Calu3 (cell line): ENCODE data around the gene SPINT1. TPM values are rescaled to one million over a fixed set of nuclear protein-coding genes. Genes with fewer than 3 reads are reported as not detected.

Experiments
- BruUV-seq: library from RNA; stranded (reverse); fragments of 400-500 nt; replicated peaks from 2 replicates; lab custom pipeline; 2021; lab: Mats Ljungman, UMichigan
- CTCF ChIA-PET: fragments of 300-600 bp; sonication (Branson Sonifier 250); formaldehyde crosslinking; loops from one replicate; lab custom pipeline; 2022; ENCODE audit warnings: antibody characterized with exemption; lab: Charles Lee
- DNase-seq: peaks from one replicate; pipeline ENCODE4 v3.0.0; 2022
- H3K27ac Mint-ChIP-seq: one replicate; pipeline ENCODE4 v1.8.0; 2022; ENCODE audit warnings: mixed read lengths; ENCODE audit not compliant: unreplicated experiment
- H3K27me3 Mint-ChIP-seq: one replicate; pipeline ENCODE4 v1.8.0; 2022; ENCODE audit warnings: mixed read lengths; ENCODE audit not compliant: unreplicated experiment
- H3K36me3 Mint-ChIP-seq: one replicate; pipeline ENCODE4 v1.8.0; 2022; ENCODE audit warnings: mild to moderate bottlenecking, moderate library complexity, mixed read lengths; ENCODE audit not compliant: insufficient read depth, unreplicated experiment
- H3K4me1 Mint-ChIP-seq: one replicate; pipeline ENCODE4 v1.8.0; 2022; ENCODE audit warnings: mild to moderate bottlenecking, low read depth, mixed read lengths; ENCODE audit not compliant: unreplicated experiment
- H3K4me3 Mint-ChIP-seq: one replicate; pipeline ENCODE4 v1.8.0; 2022; ENCODE audit warnings: mild to moderate bottlenecking, low read depth, moderate library complexity, mixed read lengths; ENCODE audit not compliant: unreplicated experiment
- H3K9me3 Mint-ChIP-seq: one replicate; pipeline ENCODE4 v1.8.0; 2022; ENCODE audit warnings: low read depth, mixed read lengths; ENCODE audit not compliant: unreplicated experiment
- intact Hi-C: fragments of 100-400 bp; cut with micrococcal nuclease; formaldehyde crosslinking; loops from one replicate; pipeline ENCODE4 v1.10.0; 2022; ENCODE audit not compliant: unreplicated experiment
- total RNA-seq: library from RNA; stranded (reverse); gene quantifications from 2 replicates; pipeline ENCODE4 v1.2.3, GENCODE V29; 2022
- TF ChIP-seq, protein P1 (sequence below): fragments of 200-600 bp; IDR thresholded peaks from one replicate; pipeline ENCODE4 v1.8.0; 2022; ENCODE audit warnings: antibody characterized with exemption; ENCODE audit not compliant: unreplicated experiment

SPINT1 gene
- total RNA-seq, 1 experiment from 2014 or later: 93.7 TPM

GRCh38 chr15:40826423-40827075 is 17.3 kb upstream of the SPINT1 start:
- no TSS peak for BruUV-seq
- Mint-ChIP-seq H3K27ac (no peak overlapping the region), H3K36me3 (no peaks in the 10 kb centered on the region), H3K27me3 (no peaks in the 10 kb centered on the region), H3K4me3 (no peak overlapping the region), H3K4me1 (peaks cover 8% of the 10 kb centered on the region), H3K9me3 (no peaks in the 10 kb centered on the region)
- CTCF ChIA-PET: no interaction called here
- no peak for DNase-seq
- intact Hi-C loops: no loop called here
- TF ChIP-seq, protein P1, sequence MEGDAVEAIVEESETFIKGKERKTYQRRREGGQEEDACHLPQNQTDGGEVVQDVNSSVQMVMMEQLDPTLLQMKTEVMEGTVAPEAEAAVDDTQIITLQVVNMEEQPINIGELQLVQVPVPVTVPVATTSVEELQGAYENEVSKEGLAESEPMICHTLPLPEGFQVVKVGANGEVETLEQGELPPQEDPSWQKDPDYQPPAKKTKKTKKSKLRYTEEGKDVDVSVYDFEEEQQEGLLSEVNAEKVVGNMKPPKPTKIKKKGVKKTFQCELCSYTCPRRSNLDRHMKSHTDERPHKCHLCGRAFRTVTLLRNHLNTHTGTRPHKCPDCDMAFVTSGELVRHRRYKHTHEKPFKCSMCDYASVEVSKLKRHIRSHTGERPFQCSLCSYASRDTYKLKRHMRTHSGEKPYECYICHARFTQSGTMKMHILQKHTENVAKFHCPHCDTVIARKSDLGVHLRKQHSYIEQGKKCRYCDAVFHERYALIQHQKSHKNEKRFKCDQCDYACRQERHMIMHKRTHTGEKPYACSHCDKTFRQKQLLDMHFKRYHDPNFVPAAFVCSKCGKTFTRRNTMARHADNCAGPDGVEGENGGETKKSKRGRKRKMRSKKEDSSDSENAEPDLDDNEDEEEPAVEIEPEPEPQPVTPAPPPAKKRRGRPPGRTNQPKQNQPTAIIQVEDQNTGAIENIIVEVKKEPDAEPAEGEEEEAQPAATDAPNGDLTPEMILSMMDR: no peak

- intact Hi-C loops: no loop called here
- no peak within 1 kb of the TSS for H3K27ac Mint-ChIP-seq
- BruUV-seq: no TSS peak
- CTCF ChIA-PET: no interaction called here
- H3K4me1 Mint-ChIP-seq: peaks cover 8% of the 10 kb centered on the region
- TF ChIP-seq, protein P1: no peak
- no peaks in the 10 kb centered on the region for H3K27me3 Mint-ChIP-seq
- H3K36me3 Mint-ChIP-seq: no peaks in the 10 kb centered on the region
- no peak for DNase-seq
- H3K9me3 Mint-ChIP-seq: no peaks in the 10 kb centered on the region
- no peak within 1 kb of the TSS for H3K4me3 Mint-ChIP-seq
These were observed 15.3 kb upstream of the SPINT1 start, which contains the start of gene PPP1R14D for GRCh38 chr15:40828447-40829036. TSS of gene PPP1R14D (minus strand) at chr15:40828708. CDS start at chr15:40828641, 67 bp downstream.

DNA sequence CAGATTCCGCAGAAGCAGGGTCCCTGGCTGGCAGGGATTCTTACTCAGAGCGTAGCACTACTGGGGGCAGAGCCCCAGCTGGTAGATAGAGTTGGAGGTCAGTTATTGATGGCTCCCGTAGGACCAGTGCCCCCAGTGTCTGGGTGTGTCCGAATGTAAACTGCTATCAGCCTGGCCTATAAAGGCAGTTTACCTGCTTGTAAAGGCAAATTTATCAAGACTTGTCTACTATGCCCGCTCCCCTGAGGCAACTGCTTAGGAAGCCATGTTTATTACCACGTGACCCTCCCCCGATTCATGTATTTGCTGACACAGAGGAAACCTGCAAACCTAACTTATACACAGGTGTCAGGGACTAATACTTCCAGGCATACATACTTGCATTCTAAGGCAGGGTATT is 14.7 kb upstream of the SPINT1 start:
- Mint-ChIP-seq H3K4me1 (peaks cover 8% of the 10 kb centered on the region), H3K4me3 (no peak overlapping the region)
- TF ChIP-seq, protein P1: no peak

GRCh38 chr15:40830884-40831283 is 13.0 kb upstream of the SPINT1 start:
- H3K36me3 Mint-ChIP-seq: no peaks in the 10 kb centered on the region
- no peaks in the 10 kb centered on the region for H3K9me3 Mint-ChIP-seq
- BruUV-seq: no TSS peak
- no peaks in the 10 kb centered on the region for H3K27me3 Mint-ChIP-seq
- TF ChIP-seq, protein P1: no peak
- no peak overlapping the region for H3K27ac Mint-ChIP-seq
- H3K4me1 Mint-ChIP-seq: peaks cover 8% of the 10 kb centered on the region
- CTCF ChIA-PET: no interaction called here
- no peak for DNase-seq
- intact Hi-C loops: no loop called here
- no peak overlapping the region for H3K4me3 Mint-ChIP-seq

More for the DNA sequence above, 14.7 kb upstream of the SPINT1 start:
- no peak for DNase-seq
- Mint-ChIP-seq H3K36me3 (no peaks in the 10 kb centered on the region), H3K9me3 (no peaks in the 10 kb centered on the region), H3K27ac (no peak overlapping the region), H3K27me3 (no peaks in the 10 kb centered on the region)
- BruUV-seq: no TSS peak
- CTCF ChIA-PET: no interaction called here
- intact Hi-C loops: no loop called here
